Smooth muscle cell of the brain vasculature (primary cell): ENCODE data around the gene RBM7.

Experiments
- DNase-seq: peaks from one replicate; pipeline ENCODE4 v3.0.0-alpha.2; 2012; ENCODE audit warnings: low read depth, low spot score

RBM7 gene

GRCh38 chr11:114400216-114400914 lies at the start of gene RBM7, which contains the start of gene C11orf71:
RBM7 (plus strand) TSS chr11:114400666; CDS start chr11:114400672, 6 bp downstream.
C11orf71 (minus strand) TSS chr11:114400511; CDS start chr11:114400331, 180 bp downstream.
- peak; percentile 94 for DNase-seq

- DNase-seq = no peak
Observed at GRCh38 chr11:114353443-114353842, 47.0 kb upstream of the RBM7 start.

- peak; percentile 64 for DNase-seq
Observed at GRCh38 chr11:114354076-114354475, 46.4 kb upstream of the RBM7 start.

- no peak for DNase-seq
Observed at GRCh38 chr11:114358716-114359115, 41.8 kb upstream of the RBM7 start.

- DNase-seq = no peak
Observed at GRCh38 chr11:114359342-114359741, 41.1 kb upstream of the RBM7 start.

- DNase-seq = no peak
Observed at GRCh38 chr11:114362326-114362725, 38.1 kb upstream of the RBM7 start.

GRCh38 chr11:114362958-114363357 lies 37.5 kb upstream of the RBM7 start:
- DNase-seq = no peak

GRCh38 chr11:114366331-114367243 lies 33.9 kb upstream of the RBM7 start:
- DNase-seq = no peak

GRCh38 chr11:114367244-114367957 lies 33.1 kb upstream of the RBM7 start:
- no peak for DNase-seq

- DNase-seq = no peak
Observed at GRCh38 chr11:114368918-114369680, 31.4 kb upstream of the RBM7 start.

- no peak for DNase-seq
Observed at GRCh38 chr11:114375052-114375451, 25.4 kb upstream of the RBM7 start.

GRCh38 chr11:114377612-114378267 lies 22.7 kb upstream of the RBM7 start:
- no peak for DNase-seq

- DNase-seq = no peak
Observed at GRCh38 chr11:114379394-114380069, 20.9 kb upstream of the RBM7 start.

- no peak for DNase-seq
Observed at GRCh38 chr11:114382509-114382908, 18.0 kb upstream of the RBM7 start.

- no peak for DNase-seq
Observed at GRCh38 chr11:114384487-114384886, 16.0 kb upstream of the RBM7 start.

GRCh38 chr11:114386131-114386530 lies 14.3 kb upstream of the RBM7 start:
- no peak for DNase-seq

GRCh38 chr11:114386545-114386944 lies 13.9 kb upstream of the RBM7 start:
- no peak for DNase-seq

GRCh38 chr11:114392735-114393667 lies 7.5 kb upstream of the RBM7 start:
- no peak for DNase-seq

GRCh38 chr11:114395736-114396135 lies 4.7 kb upstream of the RBM7 start:
- no peak for DNase-seq
